ENCODE results near the gene RPS25.

DNA sequence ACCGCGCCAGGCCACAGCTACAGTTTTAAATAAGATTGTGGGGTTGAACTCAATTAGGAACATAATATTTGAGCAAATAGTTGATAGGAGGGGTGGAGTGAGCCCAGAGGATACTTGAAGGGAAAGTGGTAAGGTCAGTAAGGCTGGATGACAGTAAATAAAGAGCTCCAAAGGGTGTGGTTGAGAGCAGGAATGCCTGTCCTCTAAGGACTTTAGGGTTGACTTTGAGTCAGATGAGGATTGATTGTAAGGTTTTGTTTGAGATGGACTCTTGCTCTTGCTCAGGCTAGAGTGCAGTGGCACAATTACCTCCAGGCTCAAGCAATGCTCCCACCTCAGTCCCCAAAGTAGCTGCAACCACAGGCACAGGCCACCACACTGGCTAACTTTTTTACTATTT, 44.2 kb downstream of the RPS25 start:
- TF ChIP-seq TCF15 (CRISPR knock-in tag; IDR thresholded peaks at IDR 0.05) (no peak), POLR2A (conservative IDR thresholded peaks at IDR 0.05) (no peak), HSF4 (CRISPR knock-in tag; IDR thresholded peaks at IDR 0.05; ENCODE audit: borderline replicate concordance) (no peak), DLX4 (CRISPR knock-in tag; IDR thresholded peaks at IDR 0.05) (no peak), TCF7L2 (IDR thresholded peaks at IDR 0.05; ENCODE audit: low read depth, low read length) (no peak), CEBPG (CRISPR knock-in tag; IDR thresholded peaks at IDR 0.05) (no peak), CEBPG (tag; conservative IDR thresholded peaks at IDR 0.05 in 1 of 2, IDR thresholded peaks at IDR 0.05 in 1 of 2) (no peak), FIP1L1 (IDR thresholded peaks at IDR 0.05; ENCODE audit: low read depth, low read length, poor library complexity, severe bottlenecking) (no peak), CBX2 (IDR thresholded peaks at IDR 0.05; ENCODE audit: insufficient read depth, low read length, poor library complexity, severe bottlenecking) (no peak), RNF2 (IDR thresholded peaks at IDR 0.05) (no peak), ZNF699 (CRISPR knock-in tag; IDR thresholded peaks at IDR 0.05; ENCODE audit: insufficient replicate concordance) (no peak), SMC3 (conservative IDR thresholded peaks at IDR 0.05; ENCODE audit: insufficient read depth, low read depth, low read length) (no peak), EGR1 (conservative IDR thresholded peaks at IDR 0.05) (no peak), CEBPB (tag; IDR thresholded peaks at IDR 0.05) (no peak)
- TF ChIP-seq, protein P1, sequence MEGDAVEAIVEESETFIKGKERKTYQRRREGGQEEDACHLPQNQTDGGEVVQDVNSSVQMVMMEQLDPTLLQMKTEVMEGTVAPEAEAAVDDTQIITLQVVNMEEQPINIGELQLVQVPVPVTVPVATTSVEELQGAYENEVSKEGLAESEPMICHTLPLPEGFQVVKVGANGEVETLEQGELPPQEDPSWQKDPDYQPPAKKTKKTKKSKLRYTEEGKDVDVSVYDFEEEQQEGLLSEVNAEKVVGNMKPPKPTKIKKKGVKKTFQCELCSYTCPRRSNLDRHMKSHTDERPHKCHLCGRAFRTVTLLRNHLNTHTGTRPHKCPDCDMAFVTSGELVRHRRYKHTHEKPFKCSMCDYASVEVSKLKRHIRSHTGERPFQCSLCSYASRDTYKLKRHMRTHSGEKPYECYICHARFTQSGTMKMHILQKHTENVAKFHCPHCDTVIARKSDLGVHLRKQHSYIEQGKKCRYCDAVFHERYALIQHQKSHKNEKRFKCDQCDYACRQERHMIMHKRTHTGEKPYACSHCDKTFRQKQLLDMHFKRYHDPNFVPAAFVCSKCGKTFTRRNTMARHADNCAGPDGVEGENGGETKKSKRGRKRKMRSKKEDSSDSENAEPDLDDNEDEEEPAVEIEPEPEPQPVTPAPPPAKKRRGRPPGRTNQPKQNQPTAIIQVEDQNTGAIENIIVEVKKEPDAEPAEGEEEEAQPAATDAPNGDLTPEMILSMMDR (IDR thresholded peaks at IDR 0.05 in 2 of 3, conservative IDR thresholded peaks at IDR 0.05 in 1 of 3; ENCODE audit: insufficient read depth in 2 of 3, low read depth in 1 of 3, low read length in 3 of 3) = no peak

All from K562 (cell line).